Tibial nerve (tissue), 4 donors: ENCODE measurements around the gene DEPP1.

ENCODE experiments used
- CTCF ChIP-seq, 5 experiments: fragments of 200-600 bp in 3 of 5; fragments of 450-650 bp in 2 of 5; sonication (generic) in 3 of 5; IDR thresholded peaks; one replicate each; pipeline ENCODE4 v1.5.1; 2016 to 2019; ENCODE audit warnings: antibody characterized with exemption in 5 of 5, mild to moderate bottlenecking in 3 of 5, moderate library complexity in 2 of 5
- EP300 ChIP-seq, 2 donors: sonication (generic); formaldehyde crosslinking; IDR thresholded peaks; one replicate each; pipeline ENCODE4 v1.6.1; 2017; ENCODE audit warnings: antibody characterized with exemption in 2 of 2, mild to moderate bottlenecking in 1 of 2
- POLR2A ChIP-seq, 2 donors: fragments of 450-650 bp; IDR thresholded peaks; one replicate each; pipeline ENCODE4 v1.6.1; 2017; ENCODE audit warnings: antibody characterized with exemption in 2 of 2, mild to moderate bottlenecking in 2 of 2, moderate library complexity in 2 of 2

- TF ChIP-seq CTCF (IDR thresholded peaks at IDR 0.05) (no peak), POLR2A (IDR thresholded peaks at IDR 0.05) (no peak), EP300 (IDR thresholded peaks at IDR 0.05) (no peak)
These were observed 927 bp upstream of the DEPP1 start for GRCh38 chr10:44979281-44980191.
